WI38 (cell line): ENCODE measurements around the gene TNFRSF21.
A peak's percentile ranks its signal among the peaks of the same experiment; 100 is the strongest.
"Not testable (repeated sequence)": the region's sequence is repeated elsewhere in the genome, so short reads cannot be mapped to it uniquely, and the experiment has no call there.

ENCODE experiments used
- H3K4me3 ChIP-seq: 2 replicates; pipeline ENCODE4 v1.5.1; 2011; ENCODE audit warnings: low read depth, mild to moderate bottlenecking, control low read depth, low read length
- TF ChIP-seq, protein P1 (sequence below): IDR thresholded peaks from 2 replicates; pipeline ENCODE4 v1.5.1; 2012; ENCODE audit warnings: low read depth, mild to moderate bottlenecking, control low read depth, low read length

Gene TNFRSF21

DNA sequence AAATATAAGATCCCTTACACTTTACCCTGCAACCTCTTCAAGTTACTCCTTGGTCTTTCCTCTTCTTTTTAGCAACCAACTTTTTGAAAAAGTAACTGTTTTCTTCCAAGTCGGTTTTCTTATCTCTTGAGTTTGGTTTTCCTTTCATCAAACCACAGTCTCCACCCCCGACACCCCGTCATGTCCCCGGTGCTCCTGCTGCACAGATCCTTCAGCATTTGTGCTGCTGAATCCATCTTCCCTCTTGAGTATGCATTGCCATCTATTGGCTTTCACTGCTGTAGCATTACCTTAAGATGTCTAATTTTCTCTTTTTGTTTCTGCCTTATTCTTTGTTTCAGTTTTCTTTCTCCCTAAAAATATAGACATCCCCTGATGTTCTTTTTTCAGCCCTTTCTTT lies 11.9 kb upstream of the TNFRSF21 start:
- no peak overlapping the region for H3K4me3 ChIP-seq
- TF ChIP-seq, protein P1, sequence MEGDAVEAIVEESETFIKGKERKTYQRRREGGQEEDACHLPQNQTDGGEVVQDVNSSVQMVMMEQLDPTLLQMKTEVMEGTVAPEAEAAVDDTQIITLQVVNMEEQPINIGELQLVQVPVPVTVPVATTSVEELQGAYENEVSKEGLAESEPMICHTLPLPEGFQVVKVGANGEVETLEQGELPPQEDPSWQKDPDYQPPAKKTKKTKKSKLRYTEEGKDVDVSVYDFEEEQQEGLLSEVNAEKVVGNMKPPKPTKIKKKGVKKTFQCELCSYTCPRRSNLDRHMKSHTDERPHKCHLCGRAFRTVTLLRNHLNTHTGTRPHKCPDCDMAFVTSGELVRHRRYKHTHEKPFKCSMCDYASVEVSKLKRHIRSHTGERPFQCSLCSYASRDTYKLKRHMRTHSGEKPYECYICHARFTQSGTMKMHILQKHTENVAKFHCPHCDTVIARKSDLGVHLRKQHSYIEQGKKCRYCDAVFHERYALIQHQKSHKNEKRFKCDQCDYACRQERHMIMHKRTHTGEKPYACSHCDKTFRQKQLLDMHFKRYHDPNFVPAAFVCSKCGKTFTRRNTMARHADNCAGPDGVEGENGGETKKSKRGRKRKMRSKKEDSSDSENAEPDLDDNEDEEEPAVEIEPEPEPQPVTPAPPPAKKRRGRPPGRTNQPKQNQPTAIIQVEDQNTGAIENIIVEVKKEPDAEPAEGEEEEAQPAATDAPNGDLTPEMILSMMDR, result no peak

DNA sequence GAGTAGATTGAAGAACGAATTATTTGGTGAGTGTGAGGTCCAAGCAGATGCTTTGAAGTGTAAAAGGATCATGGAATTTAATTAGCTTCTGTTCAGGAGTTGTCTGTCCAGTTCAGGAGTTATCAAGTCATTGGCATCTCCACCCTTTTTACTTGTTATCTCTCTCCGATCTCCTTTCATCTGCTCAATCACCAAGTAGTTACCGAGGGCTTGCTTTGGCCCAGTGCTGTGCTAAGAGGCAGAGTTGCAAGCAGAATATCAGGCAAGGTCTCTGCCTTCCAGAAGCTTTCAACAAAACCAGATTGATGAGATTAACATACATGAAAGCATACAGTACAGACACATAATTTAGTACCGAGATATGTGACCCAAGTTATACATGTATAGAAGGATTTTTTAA lies 10.2 kb upstream of the TNFRSF21 start:
- TF ChIP-seq, protein P1, result no peak
- no peak overlapping the region for H3K4me3 ChIP-seq

DNA sequence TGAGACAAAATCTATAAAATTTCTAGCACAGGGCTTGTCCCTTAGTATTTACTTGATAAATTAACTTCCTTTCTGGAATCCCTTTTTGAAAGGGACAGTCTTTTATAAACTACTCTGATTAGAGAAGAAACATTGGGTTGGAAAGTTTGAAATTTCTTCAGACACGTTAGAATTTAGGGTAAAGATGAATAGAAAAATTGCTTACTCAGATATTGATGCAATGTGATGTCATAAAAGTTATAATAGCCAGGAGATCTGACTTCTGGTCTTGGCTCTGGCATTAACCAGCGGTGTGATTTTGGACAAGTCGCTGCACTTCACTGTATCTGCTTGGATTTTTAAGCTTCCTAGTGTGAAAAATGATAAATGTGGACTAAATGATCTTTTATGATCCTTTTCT lies 9.7 kb upstream of the TNFRSF21 start:
- no peak overlapping the region for H3K4me3 ChIP-seq
- TF ChIP-seq, protein P1, result no peak

DNA sequence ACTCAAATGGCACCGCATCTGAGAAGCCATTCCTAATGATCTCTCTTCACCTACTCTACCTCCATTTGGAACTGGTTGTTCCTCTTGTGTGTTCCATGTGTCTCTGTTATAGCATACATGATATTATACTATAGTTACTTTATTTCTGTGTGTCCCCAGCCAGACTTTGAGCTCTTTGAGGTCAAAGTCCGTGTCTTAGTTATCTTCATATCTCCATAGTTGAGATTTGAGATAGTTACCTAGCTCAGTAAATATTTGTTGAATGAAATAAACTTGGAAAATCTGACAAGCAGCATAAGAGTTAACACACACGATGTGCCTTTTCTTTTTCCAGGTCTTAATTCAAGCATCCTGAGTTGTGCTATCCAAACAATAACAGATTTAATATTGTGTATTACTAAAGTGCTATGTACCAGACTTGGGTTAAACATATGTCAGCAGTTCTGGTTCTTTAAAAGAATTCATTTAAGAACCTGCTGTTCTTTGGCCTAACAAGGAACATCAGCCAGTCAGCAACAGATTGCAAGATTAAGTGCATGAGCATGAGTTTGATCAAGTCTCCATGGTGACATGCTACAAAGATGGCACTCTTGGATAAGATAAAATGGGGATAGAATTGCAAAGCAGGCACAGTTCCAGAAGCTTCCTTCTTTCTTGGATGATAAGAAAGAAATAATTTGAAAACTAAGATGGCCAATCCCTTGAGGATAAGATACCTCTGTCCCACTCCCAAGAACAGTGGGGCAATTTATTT lies 8.7 kb upstream of the TNFRSF21 start:
- H3K4me3 ChIP-seq, result no peak overlapping the region
- TF ChIP-seq, protein P1, result no peak

DNA sequence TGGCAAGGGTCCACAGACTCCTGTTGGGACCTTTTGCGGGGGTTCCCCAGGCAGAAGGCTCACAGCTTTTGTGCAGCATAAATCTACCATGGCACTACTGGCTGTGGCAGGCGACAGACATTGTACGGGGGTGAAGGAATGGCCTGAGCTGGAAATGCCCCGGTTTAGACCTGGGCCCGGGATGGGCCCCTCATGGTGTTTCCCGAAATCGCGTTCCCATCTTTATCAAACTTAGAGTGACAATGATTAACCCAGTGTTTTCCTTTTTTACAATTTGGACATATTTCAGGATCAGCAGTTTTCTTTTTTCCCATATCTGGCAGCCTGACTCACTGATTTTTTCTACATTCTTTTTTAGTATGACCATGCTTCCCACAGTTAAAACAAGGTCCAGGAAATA lies 5.5 kb upstream of the TNFRSF21 start:
- not testable (repeated sequence) for H3K4me3 ChIP-seq

DNA sequence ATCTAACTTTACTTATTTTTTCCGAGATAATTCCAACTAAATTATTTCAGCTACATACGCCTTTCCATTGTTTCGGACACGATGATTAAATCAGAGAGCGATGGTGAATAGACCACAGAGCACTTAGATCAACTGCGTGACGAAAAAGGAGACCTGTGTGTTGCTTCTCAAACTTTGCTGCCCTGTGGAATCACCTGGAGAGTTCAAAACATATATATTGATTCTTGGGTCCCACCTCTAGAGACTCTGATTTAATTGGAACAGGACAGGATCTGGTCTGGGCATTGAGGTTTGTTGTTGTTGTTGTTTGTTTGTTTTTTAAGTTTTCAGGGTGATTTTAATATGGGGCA lies 401 bp upstream of the TNFRSF21 start:
- H3K4me3 ChIP-seq, result peak overlapping the region; percentile 81
- TF ChIP-seq, protein P1, result no peak

DNA sequence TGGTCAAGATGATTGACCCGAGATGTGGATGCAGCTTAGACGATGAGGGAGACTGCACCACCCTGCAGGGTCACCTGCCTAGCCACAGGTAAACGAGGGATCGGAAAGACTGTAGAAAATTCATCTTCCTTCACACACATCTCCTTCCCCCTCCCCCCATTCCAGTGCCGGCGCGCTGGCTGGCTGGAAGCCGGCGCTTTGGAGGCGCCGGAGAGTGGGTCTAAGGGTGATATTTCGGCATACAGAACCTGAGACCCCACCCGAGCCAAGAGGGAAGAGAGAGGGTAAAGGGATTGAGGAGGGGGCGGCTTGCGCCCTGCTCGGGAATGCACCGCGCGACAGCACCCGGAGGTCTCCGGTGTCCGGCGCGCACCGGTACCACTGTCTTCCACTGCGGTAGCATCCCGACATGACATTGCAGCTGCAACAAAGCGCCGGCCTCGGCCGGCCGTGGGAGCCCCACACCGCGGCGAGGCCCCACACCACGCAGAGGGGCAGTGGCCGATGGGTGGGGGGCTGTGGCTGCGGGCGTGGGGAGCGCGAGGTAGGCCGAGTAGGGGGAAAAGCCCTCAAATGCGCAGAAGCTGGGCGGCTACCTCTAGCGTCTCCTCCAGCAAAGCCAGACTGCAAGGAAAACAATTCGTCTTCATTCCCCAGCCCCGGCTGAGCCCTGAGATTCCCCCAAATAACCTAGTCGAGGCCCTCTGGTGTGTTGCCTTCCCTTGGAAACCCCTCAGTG lies 984 bp downstream of the TNFRSF21 start:
- peak overlapping the region; percentile 81 for H3K4me3 ChIP-seq
- TF ChIP-seq, protein P1, result no peak
